HG02588 (cell line): Measurements from ENCODE around the gene LRRC10B.

Experiments
- ATAC-seq: cut with Tn5 transposase; IDR thresholded peaks from one replicate; pipeline ENCODE4 v1.9.1; 2021; ENCODE audit warnings: mild to moderate bottlenecking, moderate library complexity; ENCODE audit not compliant: unreplicated experiment

The LRRC10B gene

GRCh38 chr11:61507012-61507768, 1.4 kb upstream of the LRRC10B start:
- ATAC-seq, result no peak

- ATAC-seq, result no peak
Observed at GRCh38 chr11:61509043-61510029, 787 bp downstream of the LRRC10B start.

- ATAC-seq, result no peak
Observed at GRCh38 chr11:61510166-61510919, 1.8 kb downstream of the LRRC10B start.

- no peak for ATAC-seq
Observed at GRCh38 chr11:61510974-61511373, 2.4 kb downstream of the LRRC10B start.

- no peak for ATAC-seq
Observed at GRCh38 chr11:61511383-61511782, 2.8 kb downstream of the LRRC10B start.

- no peak for ATAC-seq
Observed at GRCh38 chr11:61512435-61512834, 3.9 kb downstream of the LRRC10B start.

GRCh38 chr11:61513143-61513765, 4.7 kb downstream of the LRRC10B start:
- no peak for ATAC-seq

- no peak for ATAC-seq
Observed at GRCh38 chr11:61514050-61514917, 5.7 kb downstream of the LRRC10B start.

GRCh38 chr11:61515686-61516085, 7.1 kb downstream of the LRRC10B start:
- ATAC-seq, result no peak

- no peak for ATAC-seq
Observed at GRCh38 chr11:61516191-61516590, 7.6 kb downstream of the LRRC10B start.

GRCh38 chr11:61516675-61517572, 8.4 kb downstream of the LRRC10B start:
- ATAC-seq, result no peak

GRCh38 chr11:61518032-61518795, 9.7 kb downstream of the LRRC10B start:
- ATAC-seq, result no peak

GRCh38 chr11:61522881-61523280, 14.3 kb downstream of the LRRC10B start:
- no peak for ATAC-seq

GRCh38 chr11:61524446-61524845, 15.9 kb downstream of the LRRC10B start:
- no peak for ATAC-seq

- no peak for ATAC-seq
Observed at GRCh38 chr11:61524963-61525587, 16.5 kb downstream of the LRRC10B start.

- no peak for ATAC-seq
Observed at GRCh38 chr11:61526229-61526628, 17.7 kb downstream of the LRRC10B start.

- ATAC-seq, result no peak
Observed at GRCh38 chr11:61526956-61527731, 18.6 kb downstream of the LRRC10B start.
